HepG2 (cell line): Measurements from ENCODE around the gene PPM1H. TPM values are rescaled to one million over a fixed set of nuclear protein-coding genes. Genes with fewer than 3 reads are reported as not detected.

Experiments used
- AKNA ChIP-seq: sonication (generic); formaldehyde crosslinking; IDR thresholded peaks from 2 replicates; pipeline ENCODE4 v1.4.0; 2020; ENCODE audit warnings: missing genetic modification reagents, borderline replicate concordance
- ATF3 ChIP-seq: sonication (generic); formaldehyde crosslinking; IDR thresholded peaks from 2 replicates; pipeline ENCODE4 v1.4.0; 2020; ENCODE audit warnings: missing genetic modification reagents
- EP300 ChIP-seq, 3 experiments: sonication (generic) in 1 of 3; formaldehyde crosslinking in 1 of 3; IDR thresholded peaks; 2 replicates each; pipeline versions ENCODE4 v1.5.1 to v1.6.1; 2011 to 2020; ENCODE audit warnings: low read depth in 2 of 3, low read length in 2 of 3, borderline replicate concordance in 1 of 3, improper control_type of control experiment in 1 of 3, mild to moderate bottlenecking in 1 of 3, missing genetic modification reagents in 1 of 3, moderate library complexity in 1 of 3
- GATAD2A ChIP-seq: IDR thresholded peaks from 2 replicates; pipeline ENCODE4 v1.6.1; 2016
- GZF1 ChIP-seq: sonication (generic); formaldehyde crosslinking; IDR thresholded peaks from 2 replicates; pipeline ENCODE4 v1.5.1; 2020; ENCODE audit warnings: mild to moderate bottlenecking, missing genetic modification reagents
- HINFP ChIP-seq: sonication (generic); formaldehyde crosslinking; IDR thresholded peaks from 2 replicates; pipeline ENCODE4 v1.4.0; 2020; ENCODE audit warnings: low read depth, mild to moderate bottlenecking, missing genetic modification reagents
- HOXA3 ChIP-seq: sonication (generic); formaldehyde crosslinking; IDR thresholded peaks from 2 replicates; pipeline ENCODE4 v1.5.0; 2020; ENCODE audit warnings: missing genetic modification reagents
- HOXA5 ChIP-seq: sonication (generic); formaldehyde crosslinking; IDR thresholded peaks from 2 replicates; pipeline ENCODE4 v1.4.0; 2020; ENCODE audit warnings: missing genetic modification reagents
- MED1 ChIP-seq: sonication (generic); formaldehyde crosslinking; IDR thresholded peaks from 2 replicates; pipeline ENCODE4 v1.4.0; 2020; ENCODE audit warnings: missing genetic modification reagents
- NCOR1 ChIP-seq: fragments of 200-600 bp; sonication (generic); IDR thresholded peaks from 2 replicates; pipeline ENCODE4 v1.7.0; 2017; ENCODE audit warnings: antibody characterized with exemption, low read length, borderline replicate concordance
- PATZ1 ChIP-seq: sonication (generic); formaldehyde crosslinking; IDR thresholded peaks from 2 replicates; pipeline ENCODE4 v1.4.0; 2020; ENCODE audit warnings: missing genetic modification reagents
- RFX5 ChIP-seq: IDR thresholded peaks from 2 replicates; pipeline ENCODE4 v1.6.1; 2011; ENCODE audit warnings: low read depth, low read length, improper control_type of control experiment
- SNAI1 ChIP-seq: sonication (generic); formaldehyde crosslinking; IDR thresholded peaks from 2 replicates; pipeline ENCODE4 v1.5.0; 2020; ENCODE audit warnings: mild to moderate bottlenecking, missing genetic modification reagents, borderline replicate concordance
- SPEN ChIP-seq: sonication (generic); formaldehyde crosslinking; IDR thresholded peaks from 2 replicates; pipeline ENCODE4 v1.5.1; 2020; ENCODE audit warnings: low read depth, mild to moderate bottlenecking, missing genetic modification reagents
- ZNF12 ChIP-seq: sonication (generic); formaldehyde crosslinking; IDR thresholded peaks from 2 replicates; pipeline ENCODE4 v1.5.0; 2020; ENCODE audit warnings: missing genetic modification reagents
- ZNF430 ChIP-seq: sonication (generic); formaldehyde crosslinking; IDR thresholded peaks from 2 replicates; pipeline ENCODE4 v1.9.0; 2021; ENCODE audit warnings: mild to moderate bottlenecking, missing genetic modification reagents
- ZNF639 ChIP-seq: conservative IDR thresholded peaks from 2 replicates; pipeline ENCODE4 v1.6.1; 2018; ENCODE audit warnings: missing genetic modification reagents
- ZNF678 ChIP-seq: sonication (generic); formaldehyde crosslinking; IDR thresholded peaks from 2 replicates; pipeline ENCODE4 v1.4.0; 2020; ENCODE audit warnings: mild to moderate bottlenecking, missing genetic modification reagents
- ZNF768 ChIP-seq: sonication (generic); formaldehyde crosslinking; IDR thresholded peaks from 2 replicates; pipeline ENCODE4 v1.4.0; 2020; ENCODE audit warnings: missing genetic modification reagents
- polyA plus RNA-seq, 8 experiments: library from polyadenylated mRNA; depleted of rRNA in 3 of 8; stranded (reverse) in 7 of 8; unstranded in 1 of 8; fragments of >200 nt; fragmentation: Illumina TruSeq in 4 of 8; extraction: Trizol in 4 of 8; gene quantifications; 2 replicates each; pipeline versions ENCODE4 v1.2.1 to v1.2.3, GENCODE V29; 2011 to 2016; ENCODE audit warnings: low read depth in 4 of 8, missing spikeins in 1 of 8, mixed read lengths in 1 of 8; ENCODE audit not compliant: insufficient read depth in 1 of 8
- total RNA-seq, 5 experiments: library from RNA; depleted of rRNA; stranded (reverse); fragments of >200 nt; fragmentation: Illumina TruSeq; extraction: Trizol; gene quantifications; 2 replicates each; pipeline ENCODE4 v1.2.3, GENCODE V29; 2016; ENCODE audit warnings: low read depth in 1 of 5

Gene PPM1H
- total and polyA plus RNA-seq, 2 of the 13 experiments (the other 11 are each of a cell fraction or from before 2014, with no cell fraction given), result 29.1 to 38.1 TPM

GRCh38 chr12:62899568-62900390, 35.2 kb downstream of the PPM1H start (continued):
- TF ChIP-seq AKNA (no peak), SNAI1 (CRISPR knock-in tag) (no peak), HOXA5 (no peak), PATZ1 (no peak), ZNF678 (no peak), ZNF768 (no peak), RFX5 (no peak), ZNF12 (no peak; the same call in 1 of the 2 replicates), SPEN (CRISPR knock-in tag) (no peak), HINFP (no peak), ZNF639 (CRISPR knock-in tag) (no peak), ZNF430 (CRISPR knock-in tag) (no peak), NCOR1 (peak; percentile 27; the same call in 1 of the 2 replicates), ATF3 (CRISPR knock-in tag) (no peak), EP300 (IDR thresholded peaks at IDR 0.05; ENCODE audit: low read depth in 2 of 2, low read length in 2 of 2) (peak in 1 of 2 experiments; percentile 28; a peak in 1 of 4 replicates), EP300 (CRISPR knock-in tag; IDR thresholded peaks at IDR 0.05; ENCODE audit: borderline replicate concordance) (no peak), GZF1 (CRISPR knock-in tag) (no peak), HOXA3 (CRISPR knock-in tag) (no peak), MED1 (CRISPR knock-in tag) (no peak), GATAD2A (CRISPR knock-in tag) (peak; percentile 31; the same call in 1 of the 2 replicates)
